Kidney tubule cell (primary cell): ENCODE measurements around the gene INAFM2.
A peak's percentile ranks its signal among the peaks of the same experiment; 100 is the strongest.

Source experiments
- DNase-seq: peaks from one replicate; pipeline ENCODE4 v3.0.0-alpha.2; 2018; ENCODE audit warnings: low spot score

INAFM2 gene

DNA sequence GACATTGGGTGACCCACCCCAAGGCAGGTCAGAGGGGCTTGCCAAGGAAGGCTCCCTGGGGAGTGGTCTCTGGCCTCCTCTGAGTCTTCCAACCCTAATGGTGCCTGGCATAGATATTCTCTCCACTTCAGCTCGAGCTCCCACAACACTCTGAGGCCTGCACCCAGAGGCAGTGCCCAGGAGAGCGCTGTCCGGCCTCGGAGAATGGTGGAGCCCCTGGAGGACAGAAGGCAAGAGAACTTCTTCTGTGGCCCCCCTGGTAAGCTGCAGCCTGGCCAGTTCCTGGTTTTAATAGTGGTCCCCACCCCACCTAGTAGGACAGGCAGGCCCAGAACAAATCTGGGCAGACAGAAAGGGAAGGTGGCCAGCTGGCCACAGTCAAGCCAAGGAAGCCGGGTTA is 41.5 kb downstream of the INAFM2 start:
- no peak for DNase-seq

DNA sequence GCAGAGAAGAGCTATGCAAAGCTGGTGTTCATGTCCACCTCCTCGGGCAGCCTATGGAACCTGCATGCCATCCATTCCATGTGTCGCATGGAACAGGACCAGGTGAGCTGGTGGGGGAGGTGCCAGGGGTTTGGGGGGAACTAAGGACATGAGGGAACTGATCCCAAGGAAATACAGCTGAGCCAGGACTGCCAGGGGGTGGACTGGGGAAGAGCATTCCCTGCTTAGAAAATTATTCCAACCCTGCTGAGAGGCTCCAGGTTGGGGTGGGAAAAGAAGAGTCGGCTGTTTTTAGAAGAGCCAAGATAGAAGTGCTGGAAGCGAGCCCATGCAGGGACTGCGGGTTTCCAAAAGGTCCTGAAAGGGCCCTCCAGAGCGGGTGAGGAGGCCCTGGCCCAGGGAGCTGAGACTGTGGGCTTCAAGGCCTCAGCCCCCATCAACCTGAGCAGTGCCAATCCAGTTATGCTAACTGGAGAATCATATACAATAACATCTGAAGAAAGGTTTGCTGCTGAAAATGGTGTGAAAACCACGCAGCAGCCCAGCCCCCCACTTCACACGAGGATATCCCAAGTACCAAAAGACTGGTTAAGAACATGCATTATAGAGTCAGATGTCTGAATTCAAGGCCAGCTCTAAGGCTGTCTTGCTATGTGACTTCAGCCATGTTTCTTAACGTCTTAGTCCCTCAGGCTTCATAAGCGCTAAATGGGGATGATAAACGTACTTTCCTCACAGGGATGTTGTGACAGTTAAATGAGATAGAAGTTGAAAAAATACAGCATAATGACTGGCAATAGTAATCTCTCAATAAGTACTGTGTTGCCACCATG is 42.3 kb downstream of the INAFM2 start:
- no peak for DNase-seq

DNA sequence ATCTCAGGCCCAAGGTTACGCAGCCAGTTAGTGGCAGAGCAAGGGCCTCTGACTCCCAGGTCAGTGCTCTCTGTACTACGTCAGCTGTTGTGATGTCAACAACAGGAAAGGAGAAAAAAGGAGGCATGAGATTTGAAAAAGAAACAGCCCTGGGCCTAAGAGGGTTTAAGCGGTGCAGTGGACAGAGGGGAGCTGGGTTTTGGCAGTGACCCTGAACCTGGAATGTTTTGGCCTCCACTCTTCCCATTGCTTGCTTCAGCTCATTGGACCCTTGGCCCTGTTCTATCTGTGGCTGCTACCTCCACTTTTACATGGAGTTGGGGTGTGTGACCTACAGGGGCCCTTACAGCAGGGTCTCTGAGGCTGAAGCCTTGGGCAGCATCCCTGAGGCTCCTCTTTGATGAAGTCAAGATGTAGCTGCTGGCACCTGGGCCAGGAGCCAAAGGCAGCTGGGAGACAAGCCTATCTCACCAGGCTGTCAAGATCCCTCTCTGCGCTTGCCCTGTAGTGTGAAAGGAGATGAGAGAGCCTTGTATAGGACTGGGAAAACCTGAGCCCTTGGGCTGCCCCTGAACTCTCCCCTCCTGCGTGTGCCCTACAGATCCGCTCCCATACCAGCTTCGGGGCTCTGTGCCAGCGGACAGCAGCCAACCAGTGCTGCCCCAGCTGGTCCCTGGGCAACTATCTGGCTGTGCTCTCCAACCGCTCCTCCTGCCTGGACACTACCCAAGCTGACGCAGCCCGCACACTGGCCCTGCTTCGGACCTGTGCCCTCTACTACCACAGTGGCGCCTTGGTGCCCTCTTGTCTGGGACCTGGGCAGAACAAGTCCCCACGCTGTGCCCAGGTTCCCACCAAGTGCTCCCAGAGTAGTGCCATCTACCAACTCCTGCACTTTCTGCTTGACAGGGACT is 43.2 kb downstream of the INAFM2 start:
- no peak for DNase-seq

DNA sequence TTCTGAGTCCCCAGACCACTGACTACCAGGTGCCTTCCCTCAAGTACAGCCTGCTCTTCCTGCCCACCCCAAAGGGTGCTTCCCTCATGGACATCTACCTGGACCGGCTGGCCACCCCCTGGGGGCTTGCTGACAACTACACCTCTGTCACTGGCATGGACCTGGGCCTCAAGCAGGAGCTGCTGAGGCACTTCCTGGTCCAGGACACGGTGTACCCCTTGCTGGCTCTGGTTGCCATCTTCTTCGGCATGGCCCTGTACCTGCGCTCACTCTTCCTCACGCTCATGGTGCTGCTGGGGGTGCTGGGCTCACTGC is 43.8 kb downstream of the INAFM2 start:
- no peak for DNase-seq

DNA sequence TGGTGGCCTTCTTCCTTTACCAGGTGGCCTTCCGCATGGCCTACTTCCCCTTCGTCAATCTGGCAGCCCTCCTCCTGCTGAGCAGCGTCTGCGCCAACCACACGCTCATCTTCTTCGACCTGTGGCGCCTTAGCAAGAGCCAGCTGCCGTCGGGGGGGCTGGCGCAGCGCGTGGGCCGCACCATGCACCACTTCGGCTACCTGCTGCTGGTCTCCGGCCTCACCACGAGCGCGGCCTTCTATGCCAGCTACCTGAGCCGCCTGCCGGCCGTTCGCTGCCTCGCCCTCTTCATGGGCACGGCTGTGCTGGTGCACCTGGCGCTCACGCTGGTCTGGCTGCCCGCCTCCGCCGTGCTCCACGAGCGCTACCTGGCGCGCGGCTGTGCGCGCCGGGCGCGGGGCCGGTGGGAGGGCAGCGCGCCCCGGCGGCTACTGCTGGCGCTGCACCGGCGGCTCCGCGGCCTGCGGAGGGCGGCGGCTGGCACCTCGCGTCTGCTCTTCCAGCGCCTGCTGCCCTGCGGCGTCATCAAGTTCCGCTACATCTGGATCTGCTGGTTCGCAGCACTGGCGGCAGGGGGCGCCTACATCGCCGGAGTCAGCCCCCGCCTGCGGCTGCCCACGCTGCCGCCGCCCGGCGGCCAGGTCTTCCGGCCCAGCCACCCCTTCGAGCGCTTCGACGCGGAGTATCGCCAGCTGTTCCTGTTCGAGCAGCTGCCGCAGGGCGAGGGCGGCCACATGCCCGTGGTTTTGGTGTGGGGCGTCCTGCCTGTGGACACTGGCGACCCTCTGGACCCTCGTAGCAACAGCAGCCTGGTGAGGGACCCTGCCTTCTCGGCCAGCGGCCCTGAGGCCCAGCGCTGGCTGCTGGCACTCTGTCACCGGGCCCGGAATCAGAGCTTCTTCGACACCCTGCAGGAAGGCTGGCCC is 44.5 kb downstream of the INAFM2 start:
- DNase-seq, result peak; percentile 95

DNA sequence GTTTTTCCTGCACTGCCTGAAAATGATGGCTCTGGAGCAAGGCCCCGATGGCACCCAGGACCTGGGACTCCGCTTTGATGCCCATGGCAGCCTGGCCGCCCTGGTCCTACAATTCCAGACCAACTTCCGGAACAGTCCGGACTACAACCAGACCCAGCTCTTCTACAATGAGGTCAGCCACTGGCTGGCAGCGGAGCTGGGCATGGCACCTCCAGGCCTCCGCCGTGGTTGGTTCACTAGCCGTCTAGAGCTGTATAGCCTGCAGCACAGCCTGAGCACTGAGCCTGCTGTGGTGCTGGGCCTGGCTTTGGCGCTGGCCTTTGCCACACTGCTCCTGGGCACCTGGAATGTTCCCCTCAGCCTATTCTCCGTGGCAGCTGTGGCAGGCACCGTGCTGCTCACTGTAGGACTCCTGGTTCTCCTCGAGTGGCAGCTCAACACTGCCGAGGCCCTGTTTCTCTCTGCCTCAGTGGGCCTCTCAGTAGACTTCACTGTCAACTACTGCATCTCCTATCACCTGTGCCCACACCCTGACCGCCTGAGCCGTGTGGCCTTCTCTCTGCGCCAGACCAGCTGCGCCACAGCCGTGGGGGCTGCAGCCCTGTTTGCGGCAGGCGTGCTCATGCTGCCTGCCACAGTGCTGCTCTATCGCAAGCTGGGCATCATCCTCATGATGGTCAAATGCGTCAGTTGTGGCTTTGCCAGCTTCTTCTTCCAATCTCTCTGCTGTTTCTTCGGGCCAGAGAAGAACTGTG is 45.4 kb downstream of the INAFM2 start:
- no peak for DNase-seq

DNA sequence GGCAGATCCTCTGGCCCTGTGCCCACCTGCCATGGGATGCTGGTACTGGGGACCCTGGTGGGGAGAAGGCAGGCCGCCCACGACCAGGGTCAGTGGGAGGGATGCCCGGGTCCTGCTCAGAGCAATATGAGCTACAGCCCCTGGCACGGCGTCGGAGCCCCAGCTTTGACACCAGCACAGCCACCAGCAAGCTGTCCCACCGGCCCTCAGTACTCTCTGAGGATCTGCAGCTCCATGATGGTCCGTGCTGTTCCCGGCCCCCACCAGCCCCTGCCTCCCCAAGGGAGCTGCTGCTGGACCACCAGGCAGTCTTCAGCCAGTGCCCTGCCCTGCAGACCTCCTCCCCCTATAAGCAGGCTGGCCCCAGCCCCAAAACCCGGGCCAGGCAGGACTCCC is 46.0 kb downstream of the INAFM2 start:
- DNase-seq, result no peak

DNA sequence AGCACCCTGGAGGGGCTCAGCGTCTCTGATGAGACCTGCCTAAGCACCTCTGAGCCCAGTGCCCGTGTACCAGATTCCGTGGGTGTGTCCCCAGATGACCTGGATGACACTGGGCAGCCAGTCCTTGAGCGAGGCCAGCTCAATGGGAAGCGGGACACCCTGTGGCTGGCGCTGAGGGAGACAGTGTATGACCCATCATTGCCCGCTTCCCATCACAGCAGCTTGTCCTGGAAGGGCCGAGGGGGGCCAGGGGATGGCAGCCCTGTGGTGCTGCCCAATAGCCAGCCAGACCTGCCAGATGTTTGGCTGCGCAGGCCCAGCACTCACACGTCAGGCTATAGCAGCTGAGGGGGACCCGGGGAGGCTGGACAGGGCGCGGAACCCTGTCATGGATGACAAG is 46.5 kb downstream of the INAFM2 start:
- DNase-seq, result no peak

DNA sequence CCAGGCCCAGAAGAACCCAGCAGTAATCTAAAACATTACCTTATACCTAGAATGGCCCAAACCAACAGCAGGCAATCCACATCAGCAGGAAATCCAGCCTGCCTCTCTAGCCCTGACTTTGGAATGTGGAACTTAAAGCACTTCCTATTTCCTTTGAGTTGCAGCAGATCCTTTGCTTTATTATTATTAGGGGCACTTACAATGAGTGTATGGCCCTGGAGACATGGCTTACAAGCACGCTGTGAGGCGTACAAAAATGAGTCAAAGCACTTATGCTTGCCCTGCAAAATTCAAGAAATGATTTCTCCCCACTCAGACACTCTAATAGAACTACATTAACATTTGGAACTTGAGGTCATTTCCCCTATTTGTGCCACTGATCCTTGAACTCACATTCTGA is 49.5 kb downstream of the INAFM2 start:
- DNase-seq, result no peak
